ENCODE results near the gene GREM1.

Gene GREM1

GRCh38 chr15:32691689-32692038 lies 26.1 kb upstream of the GREM1 start:
- no peak overlapping the region for H2AFZ ChIP-seq (ENCODE audit: low read length)

GRCh38 chr15:32692286-32692685 lies 25.5 kb upstream of the GREM1 start:
- H3K4me2 ChIP-seq (ENCODE audit: low read depth, low read length), result no peak overlapping the region
- H2AFZ ChIP-seq (ENCODE audit: low read length), result no peak overlapping the region
- H3K9me2 ChIP-seq (replicated peaks; ENCODE audit: insufficient read depth, low read length), result no peaks in the 10 kb centered on the region
- H3K27me3 ChIP-seq (replicated peaks; ENCODE audit: insufficient read depth, low read length), result no peaks in the 10 kb centered on the region
- no peaks in the 10 kb centered on the region for H3F3A ChIP-seq (ENCODE audit: insufficient read depth, low read length)
- TF ChIP-seq EZH2phosphoT487 (IDR thresholded peaks at IDR 0.05; ENCODE audit: low read length), result no peak
- TF ChIP-seq EZH2 (optimal IDR thresholded peaks at IDR 0.05; ENCODE audit: low read depth, low read length), result no peak
- TF ChIP-seq CTCF (IDR thresholded peaks at IDR 0.05; ENCODE audit: low read length), result no peak
- no peaks in the 10 kb centered on the region for H3K79me2 ChIP-seq (ENCODE audit: low read length)
- no peaks in the 10 kb centered on the region for H3K36me3 ChIP-seq (replicated peaks; ENCODE audit: insufficient read depth, low read length)
- no peak overlapping the region for H3K9ac ChIP-seq (ENCODE audit: low read length)
- 0 out of 2 replicates have a peak, but pooled peaks cover 8% of the 10 kb centered on the region for H3K4me1 ChIP-seq (ENCODE audit: low read length)
- H3K27ac ChIP-seq (ENCODE audit: low read length), result no peak overlapping the region
- H3K4me3 ChIP-seq (ENCODE audit: low read length), result no peak overlapping the region
- H3K9me3 ChIP-seq (replicated peaks; ENCODE audit: insufficient read depth, low read length), result no peaks in the 10 kb centered on the region
- H4K20me1 ChIP-seq (ENCODE audit: insufficient read depth, low read length), result no peaks in the 10 kb centered on the region
- no peak for DNase-seq

More at GRCh38 chr15:32691689-32692038, 26.1 kb upstream of the GREM1 start:
- H3K36me3 ChIP-seq (replicated peaks; ENCODE audit: insufficient read depth, low read length), result no peaks in the 10 kb centered on the region
- H3K4me3 ChIP-seq (ENCODE audit: low read length), result no peak overlapping the region
- H3K9me3 ChIP-seq (replicated peaks; ENCODE audit: insufficient read depth, low read length), result no peaks in the 10 kb centered on the region
- 0 out of 2 replicates have a peak, but pooled peaks cover 8% of the 10 kb centered on the region for H3K4me1 ChIP-seq (ENCODE audit: low read length)
- no peaks in the 10 kb centered on the region for H3K79me2 ChIP-seq (ENCODE audit: low read length)
- no peaks in the 10 kb centered on the region for H3K27me3 ChIP-seq (replicated peaks; ENCODE audit: insufficient read depth, low read length)
- TF ChIP-seq EZH2phosphoT487 (IDR thresholded peaks at IDR 0.05; ENCODE audit: low read length) (no peak), EZH2 (optimal IDR thresholded peaks at IDR 0.05; ENCODE audit: low read depth, low read length) (no peak), CTCF (IDR thresholded peaks at IDR 0.05; ENCODE audit: low read length) (no peak)
- H3K9me2 ChIP-seq (replicated peaks; ENCODE audit: insufficient read depth, low read length), result no peaks in the 10 kb centered on the region
- no peak for DNase-seq
- no peaks in the 10 kb centered on the region for H4K20me1 ChIP-seq (ENCODE audit: insufficient read depth, low read length)
- H3K4me2 ChIP-seq (ENCODE audit: low read depth, low read length), result no peak overlapping the region
- no peak overlapping the region for H3K27ac ChIP-seq (ENCODE audit: low read length)
- H3F3A ChIP-seq (ENCODE audit: insufficient read depth, low read length), result no peaks in the 10 kb centered on the region
- no peak overlapping the region for H3K9ac ChIP-seq (ENCODE audit: low read length)

- Histone ChIP-seq H2AFZ (ENCODE audit: low read length) (no peak overlapping the region), H3K36me3 (replicated peaks; ENCODE audit: insufficient read depth, low read length) (no peaks in the 10 kb centered on the region), H3K27ac (ENCODE audit: low read length) (no peak overlapping the region), H3K79me2 (ENCODE audit: low read length) (no peaks in the 10 kb centered on the region), H3K4me3 (ENCODE audit: low read length) (no peak overlapping the region), H3K9me3 (replicated peaks; ENCODE audit: insufficient read depth, low read length) (no peaks in the 10 kb centered on the region), H3F3A (ENCODE audit: insufficient read depth, low read length) (no peaks in the 10 kb centered on the region), H3K9ac (ENCODE audit: low read length) (no peak overlapping the region), H3K4me2 (ENCODE audit: low read depth, low read length) (no peak overlapping the region), H4K20me1 (ENCODE audit: insufficient read depth, low read length) (no peaks in the 10 kb centered on the region), H3K27me3 (replicated peaks; ENCODE audit: insufficient read depth, low read length) (no peaks in the 10 kb centered on the region), H3K4me1 (ENCODE audit: low read length) (0 out of 2 replicates have a peak, but pooled peaks cover 8% of the 10 kb centered on the region), H3K9me2 (replicated peaks; ENCODE audit: insufficient read depth, low read length) (no peaks in the 10 kb centered on the region)
- no peak for DNase-seq
- TF ChIP-seq EZH2 (optimal IDR thresholded peaks at IDR 0.05; ENCODE audit: low read depth, low read length) (no peak), EZH2phosphoT487 (IDR thresholded peaks at IDR 0.05; ENCODE audit: low read length) (no peak), CTCF (IDR thresholded peaks at IDR 0.05; ENCODE audit: low read length) (no peak)
Measured at GRCh38 chr15:32694222-32694983, 23.4 kb upstream of the GREM1 start.
